Activated CD8-positive, alpha-beta T cell treated with anti-CD3 and anti-CD28 coated beads for 36 hours (primary cell): ENCODE measurements around the gene SERBP1. TPM values are rescaled to one million over a fixed set of nuclear protein-coding genes. Genes with fewer than 3 reads are reported as not detected.
"Not testable (repeated sequence)": the region's sequence is repeated elsewhere in the genome, so short reads cannot be mapped to it uniquely, and the experiment has no call there.

Experiments used
- ATAC-seq: fragments of 200-7000 bp; cut with Tn5 transposase; one replicate; pipeline ENCODE4 v1.10.0; 2021; ENCODE audit warnings: mild to moderate bottlenecking, moderate library complexity
- CTCF ChIA-PET: fragments of 350-600 bp; sonication (Branson Sonifier 250); formaldehyde crosslinking; loops from one replicate; lab custom pipeline; 2021; ENCODE audit warnings: antibody characterized with exemption; lab: Charles Lee
- POLR2A ChIA-PET: fragments of 350-600 bp; sonication (Branson Sonifier 250); formaldehyde crosslinking; loops from one replicate; lab custom pipeline; 2021; ENCODE audit warnings: antibody characterized with exemption; lab: Charles Lee
- DNase-seq: peaks from one replicate; pipeline ENCODE4 v3.0.0-alpha.2; 2020
- H3K27ac Mint-ChIP-seq: one replicate; pipeline ENCODE4 v1.8.0; 2021; ENCODE audit warnings: mild to moderate bottlenecking, mixed read lengths
- H3K27me3 Mint-ChIP-seq: one replicate; pipeline ENCODE4 v1.8.0; 2021; ENCODE audit warnings: mixed read lengths
- H3K36me3 Mint-ChIP-seq: one replicate; pipeline ENCODE4 v1.8.0; 2021; ENCODE audit warnings: low read depth, mixed read lengths
- H3K4me1 Mint-ChIP-seq: one replicate; pipeline ENCODE4 v1.8.0; 2021; ENCODE audit warnings: low read depth, mixed read lengths
- H3K4me3 Mint-ChIP-seq: one replicate; pipeline ENCODE4 v1.8.0; 2021; ENCODE audit warnings: mild to moderate bottlenecking, moderate library complexity, mixed read lengths
- H3K9me3 Mint-ChIP-seq: one replicate; pipeline ENCODE4 v1.8.0; 2021; ENCODE audit warnings: mixed read lengths
- CTCF ChIP-seq: fragments of 200-600 bp; IDR thresholded peaks from one replicate; pipeline ENCODE4 v1.8.0; 2022; ENCODE audit warnings: antibody characterized with exemption, mild to moderate bottlenecking
- intact Hi-C: fragments of 100-400 bp; cut with micrococcal nuclease; formaldehyde crosslinking; loops from one replicate; pipeline ENCODE4 v1.10.0; 2022
- total RNA-seq, 2 experiments: library from RNA; stranded (reverse); gene quantifications; one replicate each; pipeline ENCODE4 v1.2.3, GENCODE V29; 2021

SERBP1 gene
- total RNA-seq, 2 experiments from 2014 or later, result 476 to 491 TPM

DNA sequence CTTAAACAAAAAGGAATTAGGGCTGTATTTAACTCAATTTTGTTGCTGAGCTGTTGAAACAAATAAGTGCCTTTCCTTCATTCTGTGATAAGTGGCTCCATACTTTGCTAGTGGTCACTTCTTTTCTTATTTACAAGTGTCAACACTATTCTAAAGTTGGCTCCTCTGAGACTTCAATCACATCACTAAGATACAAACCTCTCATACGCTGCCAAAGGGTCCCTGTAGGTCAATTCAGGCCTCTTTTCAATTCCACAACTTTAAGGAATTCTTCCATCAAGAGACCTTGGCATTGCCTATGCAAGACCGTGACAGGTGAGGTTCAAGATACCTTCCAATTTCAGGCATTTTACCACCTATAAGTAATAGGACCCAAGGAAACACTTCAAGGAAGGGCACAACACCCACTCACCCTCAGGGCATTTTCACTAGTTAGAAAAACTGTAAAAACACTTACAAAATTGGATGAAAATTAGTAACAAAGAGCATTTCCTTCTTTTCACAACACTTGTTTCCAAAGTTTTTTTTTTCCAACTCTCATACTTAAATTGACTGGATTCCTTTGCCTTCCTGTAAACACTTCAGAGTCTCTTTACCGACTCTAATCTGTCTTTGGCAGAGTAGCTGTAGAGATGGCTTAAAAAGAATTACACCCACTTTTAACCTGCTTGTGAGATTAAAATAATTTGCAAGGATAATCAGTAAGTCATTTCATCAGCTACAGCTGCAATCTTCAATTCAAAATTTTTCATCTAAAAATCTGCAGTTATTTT, 24.5 kb downstream of the SERBP1 start:
- intact Hi-C loops, result no loop called here
- POLR2A ChIA-PET, result interaction anchor here (1.3 to 6.4 kb wide), 3 partner anchors 13 to 23 kb away, joined by 3 to 66 read pairs (median 36); partner anchors contain the start of gene SERBP1
- H3K4me3 Mint-ChIP-seq, result no peak overlapping the region
- TF ChIP-seq CTCF, result no peak
- H3K36me3 Mint-ChIP-seq, result peaks cover 34% of the 10 kb centered on the region
- no peaks in the 10 kb centered on the region for H3K27me3 Mint-ChIP-seq
- ATAC-seq, result no peak
- CTCF ChIA-PET, result no interaction called here
- peaks cover 14% of the 10 kb centered on the region for H3K4me1 Mint-ChIP-seq
- no peak for DNase-seq
- H3K27ac Mint-ChIP-seq, result peak overlapping the region; percentile 21
- H3K9me3 Mint-ChIP-seq, result no peaks in the 10 kb centered on the region

- CTCF ChIA-PET, result no interaction called here
- Mint-ChIP-seq H3K27me3 (no peaks in the 10 kb centered on the region), H3K27ac (no peak overlapping the region), H3K4me1 (peaks cover 14% of the 10 kb centered on the region), H3K9me3 (no peaks in the 10 kb centered on the region), H3K36me3 (peaks cover 31% of the 10 kb centered on the region), H3K4me3 (no peak overlapping the region)
- intact Hi-C loops, result loop anchor here (5.0 kb wide), 1 partner anchor 172 kb away; no protein-coding TSS in a partner anchor
- no peak for TF ChIP-seq CTCF
- ATAC-seq, result no peak
- POLR2A ChIA-PET, result no interaction called here
- no peak for DNase-seq
Observed at GRCh38 chr1:67404212-67404620, 26.0 kb downstream of the SERBP1 start.

- H3K27me3 Mint-ChIP-seq, result no peaks in the 10 kb centered on the region
- ChIA-PET CTCF (interaction anchor here (1.5 kb wide), 1 partner anchor 188 kb away, joined by 5 read pairs; no protein-coding TSS in a partner anchor), POLR2A (interaction anchor here (0.7 to 2.1 kb wide), 12 partner anchors 8 to 129 kb away, joined by 3 to 5 read pairs (median 3); partner anchors contain the start of gene SERBP1)
- DNase-seq (no peak), ATAC-seq (no peak)
- no peak overlapping the region for H3K27ac Mint-ChIP-seq
- TF ChIP-seq CTCF, result no peak
- H3K36me3 Mint-ChIP-seq, result peaks cover 43% of the 10 kb centered on the region
- intact Hi-C loops, result loop anchor here (5.0 kb wide), 1 partner anchor 169 kb away; no protein-coding TSS in a partner anchor
- H3K9me3 Mint-ChIP-seq, result no peaks in the 10 kb centered on the region
- peaks cover 10% of the 10 kb centered on the region for H3K4me1 Mint-ChIP-seq
- no peak overlapping the region for H3K4me3 Mint-ChIP-seq
Observed at GRCh38 chr1:67401443-67401842, 28.8 kb downstream of the SERBP1 start.

DNA sequence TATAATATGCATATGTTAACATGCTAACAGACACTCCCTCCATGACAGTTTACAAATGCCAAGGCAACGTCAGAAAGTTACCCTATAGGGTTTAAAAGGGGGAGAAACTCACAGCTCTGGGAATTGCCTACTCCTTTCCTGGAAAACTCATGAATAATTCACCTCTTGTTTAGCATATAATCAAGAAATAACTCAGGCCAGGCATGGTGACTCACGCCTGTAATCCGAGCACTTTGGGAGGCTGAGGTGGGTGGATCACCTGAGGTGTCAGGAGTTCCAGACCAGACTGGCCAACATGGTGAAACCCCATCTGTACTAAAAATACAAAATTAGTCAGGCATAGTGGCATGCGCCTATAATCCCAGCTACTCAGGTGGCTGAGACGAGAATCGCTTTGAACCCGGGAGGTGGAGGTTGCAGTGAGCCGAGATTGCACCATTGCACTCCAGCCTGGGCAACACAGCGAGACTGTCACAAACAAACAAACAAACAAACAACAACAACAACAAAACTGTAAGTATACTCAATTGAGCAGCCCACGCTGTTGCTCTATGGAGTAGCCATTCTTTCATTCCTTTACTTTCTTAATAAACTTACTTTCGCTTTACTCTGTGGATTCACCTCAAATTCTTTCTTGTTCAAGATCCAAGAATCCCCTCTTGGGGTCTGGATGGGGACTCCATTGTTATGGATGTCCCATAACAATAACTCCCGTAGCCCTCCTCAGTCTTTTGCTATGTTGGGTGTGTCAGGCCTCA, 30.0 kb downstream of the SERBP1 start:
- ATAC-seq (peak; percentile 78), DNase-seq (peak; percentile 84)
- not testable (repeated sequence) for H3K27me3 Mint-ChIP-seq, H3K4me3 Mint-ChIP-seq, H3K4me1 Mint-ChIP-seq, H3K9me3 Mint-ChIP-seq
- Mint-ChIP-seq H3K36me3 (peaks cover 54% of the 10 kb centered on the region), H3K27ac (peak overlapping the region; percentile 53)
- ChIA-PET CTCF (interaction anchor here (1.5 kb wide), 1 partner anchor 186 kb away, joined by 5 read pairs; no protein-coding TSS in a partner anchor), POLR2A (interaction anchor here (0.7 to 2.1 kb wide), 11 partner anchors 10 to 229 kb away, joined by 3 to 7 read pairs (median 3); partner anchors contain the start of gene SERBP1)
- intact Hi-C loops, result loop anchor here (5.0 kb wide), 1 partner anchor 168 kb away; no protein-coding TSS in a partner anchor

- intact Hi-C loops, result no loop called here
- Mint-ChIP-seq H3K27me3 (no peaks in the 10 kb centered on the region), H3K27ac (peak overlapping the region; percentile 26), H3K4me3 (no peak overlapping the region), H3K4me1 (peaks cover 10% of the 10 kb centered on the region), H3K36me3 (peaks cover 57% of the 10 kb centered on the region), H3K9me3 (no peaks in the 10 kb centered on the region)
- DNase-seq (no peak), ATAC-seq (peak; percentile 4)
- ChIA-PET CTCF (interaction anchor here (1.2 to 1.5 kb wide), 2 partner anchors 12 to 51 kb away, joined by 3 read pairs; no protein-coding TSS in a partner anchor), POLR2A (interaction anchor here (0.7 to 2.1 kb wide), 13 partner anchors 9 to 228 kb away, joined by 3 to 7 read pairs (median 3); no protein-coding TSS in a partner anchor)
- TF ChIP-seq CTCF, result no peak
Observed at GRCh38 chr1:67399199-67399993, 30.8 kb downstream of the SERBP1 start.
